HepG2 (cell line): Measurements from ENCODE around the gene SEC14L1. TPM values are rescaled to one million over a fixed set of nuclear protein-coding genes. Genes with fewer than 3 reads are reported as not detected.

Experiments used
- FOSL2 ChIP-seq: sonication (generic); formaldehyde crosslinking; IDR thresholded peaks from 2 replicates; pipeline ENCODE4 v1.4.0; 2020; ENCODE audit warnings: missing genetic modification reagents
- SNRNP70 ChIP-seq: fragments of 200-400 bp; formaldehyde crosslinking; IDR thresholded peaks from 2 replicates; pipeline ENCODE4 v1.6.1; 2017; ENCODE audit warnings: mild to moderate bottlenecking, low read depth, low read length, moderate library complexity
- ZBTB1 ChIP-seq: sonication (generic); formaldehyde crosslinking; IDR thresholded peaks from 2 replicates; pipeline ENCODE4 v1.4.0; 2020; ENCODE audit warnings: missing genetic modification reagents, borderline replicate concordance
- ZNF337 ChIP-seq: sonication (generic); formaldehyde crosslinking; IDR thresholded peaks from 2 replicates; pipeline ENCODE4 v1.5.1; 2020; ENCODE audit warnings: missing genetic modification reagents, low read depth, mild to moderate bottlenecking, borderline replicate concordance
- ZNF773 ChIP-seq: sonication (generic); formaldehyde crosslinking; IDR thresholded peaks from 2 replicates; pipeline ENCODE4 v1.4.0; 2020; ENCODE audit warnings: missing genetic modification reagents, borderline replicate concordance
- polyA plus RNA-seq, 8 experiments: library from polyadenylated mRNA; depleted of rRNA in 3 of 8; stranded (reverse) in 7 of 8; unstranded in 1 of 8; fragments of >200 nt; fragmentation: Illumina TruSeq in 4 of 8; extraction: Trizol in 4 of 8; gene quantifications; 2 replicates each; pipeline versions ENCODE4 v1.2.1 to v1.2.3, GENCODE V29; 2011 to 2016; ENCODE audit warnings: low read depth in 4 of 8, missing spikeins in 1 of 8, mixed read lengths in 1 of 8; ENCODE audit not compliant: insufficient read depth in 1 of 8
- total RNA-seq, 5 experiments: library from RNA; depleted of rRNA; stranded (reverse); fragments of >200 nt; fragmentation: Illumina TruSeq; extraction: Trizol; gene quantifications; 2 replicates each; pipeline ENCODE4 v1.2.3, GENCODE V29; 2016; ENCODE audit warnings: low read depth in 1 of 5
- TF ChIP-seq, protein P1 (sequence below): sonication (generic); formaldehyde crosslinking; IDR thresholded peaks from 2 replicates; pipeline ENCODE4 v1.4.0; 2020; ENCODE audit warnings: missing genetic modification reagents
- TF ChIP-seq, protein P2 (sequence below): sonication (generic); formaldehyde crosslinking; IDR thresholded peaks from 2 replicates; pipeline ENCODE4 v1.4.0; 2020; ENCODE audit warnings: missing genetic modification reagents
- TF ChIP-seq, protein P3 (sequence below), 2 experiments: sonication (generic) in 1 of 2; formaldehyde crosslinking in 1 of 2; IDR thresholded peaks; 2 replicates each; pipeline versions ENCODE4 v1.4.0 to v1.6.1; 2018 to 2020; ENCODE audit warnings: missing genetic modification reagents in 2 of 2, borderline replicate concordance in 1 of 2, low read depth in 1 of 2, mild to moderate bottlenecking in 1 of 2, missing biosample characterization in 1 of 2
- TF ChIP-seq, protein P4 (sequence below): sonication (generic); formaldehyde crosslinking; IDR thresholded peaks from 2 replicates; pipeline ENCODE4 v1.5.1; 2020; ENCODE audit warnings: mild to moderate bottlenecking, moderate library complexity, missing genetic modification reagents

Gene SEC14L1
- total and polyA plus RNA-seq, 2 of the 13 experiments (the other 11 are each of a cell fraction or from before 2014, with no cell fraction given): 26.3 to 43.9 TPM

DNA sequence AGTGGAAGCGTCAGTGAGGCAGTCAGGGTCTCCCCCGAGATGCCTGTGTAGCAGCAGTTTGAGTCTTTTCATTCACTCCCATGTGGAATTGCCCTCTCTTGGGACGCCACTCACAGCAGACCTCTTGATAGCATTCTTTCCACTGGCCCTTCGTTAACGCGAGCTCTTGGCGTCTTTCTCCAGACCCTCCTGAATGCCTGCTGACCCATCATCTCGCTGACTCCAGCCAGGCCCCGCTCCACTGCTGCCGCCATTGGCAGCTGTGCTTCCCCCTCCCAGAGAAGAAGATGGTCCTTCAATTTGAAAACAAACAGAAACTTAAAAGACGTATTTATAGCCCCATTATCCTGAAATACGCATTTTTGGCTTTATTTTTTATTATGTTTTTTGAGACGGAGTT, 63.1 kb downstream of the SEC14L1 start (continued):
- TF ChIP-seq, protein P1, sequence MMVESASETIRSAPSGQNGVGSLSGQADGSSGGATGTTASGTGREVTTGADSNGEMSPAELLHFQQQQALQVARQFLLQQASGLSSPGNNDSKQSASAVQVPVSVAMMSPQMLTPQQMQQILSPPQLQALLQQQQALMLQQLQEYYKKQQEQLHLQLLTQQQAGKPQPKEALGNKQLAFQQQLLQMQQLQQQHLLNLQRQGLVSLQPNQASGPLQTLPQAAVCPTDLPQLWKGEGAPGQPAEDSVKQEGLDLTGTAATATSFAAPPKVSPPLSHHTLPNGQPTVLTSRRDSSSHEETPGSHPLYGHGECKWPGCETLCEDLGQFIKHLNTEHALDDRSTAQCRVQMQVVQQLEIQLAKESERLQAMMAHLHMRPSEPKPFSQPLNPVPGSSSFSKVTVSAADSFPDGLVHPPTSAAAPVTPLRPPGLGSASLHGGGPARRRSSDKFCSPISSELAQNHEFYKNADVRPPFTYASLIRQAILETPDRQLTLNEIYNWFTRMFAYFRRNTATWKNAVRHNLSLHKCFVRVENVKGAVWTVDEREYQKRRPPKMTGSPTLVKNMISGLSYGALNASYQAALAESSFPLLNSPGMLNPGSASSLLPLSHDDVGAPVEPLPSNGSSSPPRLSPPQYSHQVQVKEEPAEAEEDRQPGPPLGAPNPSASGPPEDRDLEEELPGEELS (CRISPR knock-in tag): no peak
- no peak for TF ChIP-seq ZNF337 (CRISPR knock-in tag)
- TF ChIP-seq, protein P2, sequence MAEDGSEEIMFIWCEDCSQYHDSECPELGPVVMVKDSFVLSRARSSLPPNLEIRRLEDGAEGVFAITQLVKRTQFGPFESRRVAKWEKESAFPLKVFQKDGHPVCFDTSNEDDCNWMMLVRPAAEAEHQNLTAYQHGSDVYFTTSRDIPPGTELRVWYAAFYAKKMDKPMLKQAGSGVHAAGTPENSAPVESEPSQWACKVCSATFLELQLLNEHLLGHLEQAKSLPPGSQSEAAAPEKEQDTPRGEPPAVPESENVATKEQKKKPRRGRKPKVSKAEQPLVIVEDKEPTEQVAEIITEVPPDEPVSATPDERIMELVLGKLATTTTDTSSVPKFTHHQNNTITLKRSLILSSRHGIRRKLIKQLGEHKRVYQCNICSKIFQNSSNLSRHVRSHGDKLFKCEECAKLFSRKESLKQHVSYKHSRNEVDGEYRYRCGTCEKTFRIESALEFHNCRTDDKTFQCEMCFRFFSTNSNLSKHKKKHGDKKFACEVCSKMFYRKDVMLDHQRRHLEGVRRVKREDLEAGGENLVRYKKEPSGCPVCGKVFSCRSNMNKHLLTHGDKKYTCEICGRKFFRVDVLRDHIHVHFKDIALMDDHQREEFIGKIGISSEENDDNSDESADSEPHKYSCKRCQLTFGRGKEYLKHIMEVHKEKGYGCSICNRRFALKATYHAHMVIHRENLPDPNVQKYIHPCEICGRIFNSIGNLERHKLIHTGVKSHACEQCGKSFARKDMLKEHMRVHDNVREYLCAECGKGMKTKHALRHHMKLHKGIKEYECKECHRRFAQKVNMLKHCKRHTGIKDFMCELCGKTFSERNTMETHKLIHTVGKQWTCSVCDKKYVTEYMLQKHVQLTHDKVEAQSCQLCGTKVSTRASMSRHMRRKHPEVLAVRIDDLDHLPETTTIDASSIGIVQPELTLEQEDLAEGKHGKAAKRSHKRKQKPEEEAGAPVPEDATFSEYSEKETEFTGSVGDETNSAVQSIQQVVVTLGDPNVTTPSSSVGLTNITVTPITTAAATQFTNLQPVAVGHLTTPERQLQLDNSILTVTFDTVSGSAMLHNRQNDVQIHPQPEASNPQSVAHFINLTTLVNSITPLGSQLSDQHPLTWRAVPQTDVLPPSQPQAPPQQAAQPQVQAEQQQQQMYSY (CRISPR knock-in tag): no peak
- no peak for TF ChIP-seq ZBTB1 (CRISPR knock-in tag)
- TF ChIP-seq FOSL2 (CRISPR knock-in tag): no peak
- no peak for TF ChIP-seq SNRNP70
- TF ChIP-seq, protein P3, sequence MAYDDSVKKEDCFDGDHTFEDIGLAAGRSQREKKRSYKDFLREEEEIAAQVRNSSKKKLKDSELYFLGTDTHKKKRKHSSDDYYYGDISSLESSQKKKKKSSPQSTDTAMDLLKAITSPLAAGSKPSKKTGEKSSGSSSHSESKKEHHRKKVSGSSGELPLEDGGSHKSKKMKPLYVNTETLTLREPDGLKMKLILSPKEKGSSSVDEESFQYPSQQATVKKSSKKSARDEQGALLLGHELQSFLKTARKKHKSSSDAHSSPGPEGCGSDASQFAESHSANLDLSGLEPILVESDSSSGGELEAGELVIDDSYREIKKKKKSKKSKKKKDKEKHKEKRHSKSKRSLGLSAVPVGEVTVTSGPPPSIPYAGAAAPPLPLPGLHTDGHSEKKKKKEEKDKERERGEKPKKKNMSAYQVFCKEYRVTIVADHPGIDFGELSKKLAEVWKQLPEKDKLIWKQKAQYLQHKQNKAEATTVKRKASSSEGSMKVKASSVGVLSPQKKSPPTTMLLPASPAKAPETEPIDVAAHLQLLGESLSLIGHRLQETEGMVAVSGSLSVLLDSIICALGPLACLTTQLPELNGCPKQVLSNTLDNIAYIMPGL (CRISPR knock-in tag; IDR thresholded peaks at IDR 0.05; ENCODE audit: borderline replicate concordance in 1 of 2, low read depth in 1 of 2): no peak
- TF ChIP-seq ZNF773 (CRISPR knock-in tag): no peak
- TF ChIP-seq, protein P4, sequence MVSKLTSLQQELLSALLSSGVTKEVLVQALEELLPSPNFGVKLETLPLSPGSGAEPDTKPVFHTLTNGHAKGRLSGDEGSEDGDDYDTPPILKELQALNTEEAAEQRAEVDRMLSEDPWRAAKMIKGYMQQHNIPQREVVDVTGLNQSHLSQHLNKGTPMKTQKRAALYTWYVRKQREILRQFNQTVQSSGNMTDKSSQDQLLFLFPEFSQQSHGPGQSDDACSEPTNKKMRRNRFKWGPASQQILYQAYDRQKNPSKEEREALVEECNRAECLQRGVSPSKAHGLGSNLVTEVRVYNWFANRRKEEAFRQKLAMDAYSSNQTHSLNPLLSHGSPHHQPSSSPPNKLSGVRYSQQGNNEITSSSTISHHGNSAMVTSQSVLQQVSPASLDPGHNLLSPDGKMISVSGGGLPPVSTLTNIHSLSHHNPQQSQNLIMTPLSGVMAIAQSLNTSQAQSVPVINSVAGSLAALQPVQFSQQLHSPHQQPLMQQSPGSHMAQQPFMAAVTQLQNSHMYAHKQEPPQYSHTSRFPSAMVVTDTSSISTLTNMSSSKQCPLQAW (CRISPR knock-in tag): no peak
